HG02885 (cell line): Measurements from ENCODE around the gene KIAA0319L.

Experiments
- ATAC-seq: cut with Tn5 transposase; IDR thresholded peaks from one replicate; pipeline ENCODE4 v1.9.1; 2021; ENCODE audit warnings: mild to moderate bottlenecking; ENCODE audit not compliant: unreplicated experiment, poor library complexity

KIAA0319L gene

DNA sequence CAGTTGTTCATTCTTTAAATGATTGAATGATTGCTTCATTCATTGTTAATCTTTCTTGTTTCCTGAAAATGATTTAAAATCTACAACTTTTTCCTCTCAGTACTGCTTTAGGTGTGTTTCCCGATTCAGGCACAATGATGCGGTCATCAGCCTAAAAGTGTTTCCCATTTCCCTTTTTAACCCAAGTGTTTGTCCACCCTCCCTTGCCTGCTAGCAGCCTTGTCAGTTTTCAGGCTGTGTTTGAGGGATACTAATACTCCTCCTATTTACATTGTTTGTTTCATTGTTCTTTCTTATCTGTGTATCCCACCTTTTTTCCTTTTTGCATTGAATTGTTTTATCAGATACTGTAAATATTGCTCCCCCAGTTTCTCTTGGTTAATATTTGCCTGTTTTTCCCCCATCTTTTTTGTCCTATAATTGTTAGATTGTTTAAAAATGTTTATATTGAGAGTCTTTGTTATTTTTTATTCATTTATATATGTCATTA is 131.1 kb downstream of the KIAA0319L start:
- ATAC-seq = no peak

DNA sequence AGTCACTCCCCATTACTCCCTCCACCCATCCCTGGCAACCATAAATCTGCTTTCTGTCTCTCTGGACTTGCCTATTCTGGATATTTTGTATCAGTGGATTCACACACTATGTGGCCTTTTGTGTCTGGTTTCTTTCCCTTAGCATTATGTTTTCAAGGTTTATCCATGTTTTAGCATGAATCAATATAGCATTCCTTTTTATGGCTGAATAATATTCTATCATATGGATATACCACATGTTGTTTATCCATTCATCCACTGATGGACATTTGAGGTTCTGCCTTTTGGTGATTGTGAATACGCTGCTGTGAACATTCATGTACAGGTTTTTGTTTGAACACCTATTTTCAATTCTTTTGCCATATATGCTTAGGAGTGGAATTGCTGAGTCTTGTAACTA is 148.3 kb downstream of the KIAA0319L start:
- no peak for ATAC-seq

DNA sequence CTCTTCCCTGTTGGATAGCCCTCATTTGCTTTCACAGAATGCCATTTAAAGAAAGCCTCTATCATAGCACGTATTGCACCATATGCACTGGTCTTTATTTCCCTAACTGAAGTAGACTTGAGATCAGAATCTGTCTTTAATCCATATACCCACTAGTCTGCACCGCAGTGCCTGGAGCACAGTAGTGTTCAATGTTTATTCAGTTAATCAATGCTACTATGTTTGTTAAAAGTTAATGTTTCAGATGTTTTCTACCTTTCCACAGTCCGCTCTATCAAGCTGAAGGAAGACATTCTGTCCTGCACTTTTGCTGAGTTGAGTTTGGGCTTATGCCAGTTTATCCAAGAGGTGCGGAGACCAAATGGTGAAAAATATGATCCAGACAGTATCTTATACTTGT is 149.5 kb downstream of the KIAA0319L start:
- ATAC-seq = no peak

DNA sequence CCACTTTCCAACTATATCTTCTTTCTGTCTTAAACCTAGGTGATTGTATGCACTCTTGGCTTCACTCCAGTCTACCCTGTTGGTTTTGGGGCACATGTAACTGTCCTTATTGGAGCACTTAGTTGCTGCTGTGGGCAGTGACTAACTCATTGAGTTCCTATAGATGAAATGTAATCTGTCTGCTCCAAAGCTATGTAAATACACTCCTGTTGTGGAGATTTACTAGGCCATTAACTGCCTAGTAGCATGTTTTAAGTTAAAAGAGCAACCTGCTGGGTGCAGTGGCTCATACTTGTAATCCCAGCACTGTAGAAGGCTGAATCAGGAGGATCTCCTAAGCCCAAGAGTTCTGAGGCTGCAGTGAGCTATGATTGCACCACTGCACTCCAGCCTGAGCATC is 151.1 kb downstream of the KIAA0319L start:
- ATAC-seq = no peak

DNA sequence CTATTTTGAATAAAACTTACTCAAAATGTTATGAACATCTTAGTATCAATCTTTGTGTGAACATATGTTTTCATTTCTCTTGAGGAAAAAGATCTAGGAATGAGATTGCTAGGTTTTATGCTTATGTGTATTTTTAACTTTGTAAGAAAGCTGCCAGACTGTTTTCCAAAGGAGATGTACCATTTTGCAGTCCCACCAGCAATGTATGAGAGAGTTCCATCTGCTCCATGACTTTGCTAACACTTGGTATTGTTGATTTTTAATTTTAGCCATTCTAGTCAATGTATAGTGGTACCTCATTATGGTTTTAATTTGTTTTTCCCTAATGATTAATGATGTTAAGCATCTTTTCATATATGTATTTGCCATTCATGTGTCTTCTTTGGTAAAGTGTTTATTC is 156.2 kb downstream of the KIAA0319L start:
- no peak for ATAC-seq

DNA sequence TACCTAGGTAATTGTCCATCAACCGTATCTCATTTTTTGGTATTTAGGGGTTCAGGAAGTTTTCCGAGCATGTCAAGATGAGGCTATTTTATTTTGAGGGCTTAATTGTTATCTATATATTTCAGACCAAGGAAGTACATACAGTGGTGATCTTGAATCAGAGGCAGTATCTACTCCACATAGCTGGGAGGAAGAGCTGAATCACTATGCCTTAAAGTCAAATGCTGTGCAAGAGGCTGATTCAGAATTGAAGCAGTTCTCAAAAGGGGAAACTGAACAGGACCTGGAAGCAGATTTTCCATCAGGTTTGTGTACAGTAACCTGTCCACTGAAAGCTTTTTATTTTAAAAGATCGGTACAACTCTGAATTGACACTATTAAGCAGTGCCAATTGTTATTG is 158.5 kb downstream of the KIAA0319L start:
- no peak for ATAC-seq

DNA sequence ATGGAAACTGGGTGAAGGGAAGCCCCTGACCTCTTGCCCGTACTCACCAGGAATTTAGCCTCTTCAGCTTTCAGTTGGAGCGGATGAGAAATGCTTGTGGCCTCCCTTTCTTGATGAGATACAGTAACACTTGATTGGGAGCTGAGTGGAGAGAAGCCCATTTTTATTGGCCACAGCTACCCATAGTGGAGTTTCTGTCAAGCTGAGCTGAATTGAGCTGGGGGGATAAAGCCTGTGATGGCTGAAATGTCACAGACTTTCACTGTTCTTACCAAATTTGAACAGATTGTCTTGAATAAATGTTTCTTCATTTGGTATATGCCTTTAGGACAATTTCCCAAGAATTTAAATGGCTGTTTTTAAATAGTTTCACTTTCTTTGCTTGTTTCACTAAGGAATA is 162.8 kb downstream of the KIAA0319L start:
- no peak for ATAC-seq

DNA sequence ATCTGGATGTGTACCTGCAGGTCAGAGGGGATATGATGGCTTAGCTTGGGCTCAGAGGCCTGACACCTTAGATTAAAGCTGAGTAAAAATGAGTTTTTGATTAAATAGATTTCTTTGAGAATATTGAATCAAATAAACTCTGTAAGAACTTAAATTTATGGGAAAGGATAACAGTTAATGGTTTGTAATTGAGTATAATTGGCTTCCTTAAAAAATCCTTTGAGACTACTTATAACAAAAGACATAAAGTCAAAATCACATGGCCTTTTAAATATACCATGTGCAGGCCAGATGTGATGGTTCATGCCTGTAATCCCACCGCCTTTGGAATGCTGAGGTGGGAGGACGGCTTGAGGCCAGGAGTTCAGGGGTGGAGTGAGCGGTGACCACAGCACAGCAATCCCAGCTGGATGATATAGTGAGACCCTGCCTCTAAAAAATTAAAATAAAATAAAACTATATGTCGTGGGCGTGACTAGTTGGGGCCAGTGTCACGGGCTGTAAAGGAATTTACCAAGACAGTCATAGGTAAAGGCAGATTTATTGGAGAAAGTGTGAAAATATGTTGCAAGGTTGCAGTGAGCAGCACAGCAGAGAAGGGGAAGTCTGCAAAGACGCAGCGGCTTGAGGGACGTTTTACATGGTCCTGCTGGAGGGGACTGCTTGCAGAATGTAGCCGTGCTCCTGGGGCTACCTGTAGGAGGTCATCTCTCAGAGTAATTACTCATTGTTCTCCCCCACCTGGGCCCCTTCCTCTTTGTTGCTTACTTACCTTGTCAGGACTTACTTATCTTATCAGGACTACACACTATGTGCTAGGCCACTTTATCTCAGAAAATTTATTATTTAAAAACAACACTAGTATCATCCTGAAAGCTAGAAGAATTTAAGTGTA is 166.4 kb downstream of the KIAA0319L start:
- no peak for ATAC-seq

DNA sequence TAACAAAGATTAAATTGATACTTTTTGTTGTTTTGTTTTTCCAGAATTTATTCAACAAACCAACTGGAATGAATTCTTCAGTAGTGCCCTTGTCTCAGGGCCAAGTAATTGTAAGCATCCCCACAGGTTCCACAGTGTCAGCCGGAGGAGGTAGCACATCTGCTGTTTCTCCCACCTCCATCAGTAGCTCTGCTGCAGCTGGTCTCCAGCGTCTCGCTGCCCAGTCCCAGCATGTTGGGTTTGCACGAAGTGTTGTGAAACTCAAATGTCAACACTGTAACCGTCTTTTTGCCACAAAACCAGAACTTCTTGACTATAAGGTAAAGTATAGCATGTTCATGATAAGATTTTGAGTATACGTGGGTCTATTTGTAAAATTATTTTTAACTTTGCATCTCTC is 170.2 kb downstream of the KIAA0319L start:
- no peak for ATAC-seq

DNA sequence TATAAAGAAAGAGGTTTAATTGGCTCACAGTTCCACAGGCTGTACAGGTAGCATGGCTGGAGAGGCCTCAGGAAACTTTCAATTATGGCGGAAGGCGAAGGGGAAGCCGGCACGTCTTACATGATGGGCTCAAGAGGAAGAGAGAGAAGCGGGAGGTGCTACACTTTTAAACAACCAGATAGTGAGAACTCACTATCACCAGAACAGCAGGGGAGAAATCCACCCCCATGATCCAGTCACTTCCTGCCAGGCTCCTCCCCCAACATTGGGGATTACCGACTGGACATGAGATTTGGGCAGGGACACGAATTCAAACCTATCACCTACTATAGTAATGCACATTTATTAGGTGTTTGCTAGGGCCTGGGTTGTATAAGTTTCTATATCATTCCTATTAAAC is 170.9 kb downstream of the KIAA0319L start:
- no peak for ATAC-seq
